GM19455 (cell line): ENCODE data around the gene METAP2.

Experiments
- ATAC-seq: cut with Tn5 transposase; IDR thresholded peaks from one replicate; pipeline ENCODE4 v1.9.1; 2021; ENCODE audit not compliant: unreplicated experiment

The METAP2 gene

DNA sequence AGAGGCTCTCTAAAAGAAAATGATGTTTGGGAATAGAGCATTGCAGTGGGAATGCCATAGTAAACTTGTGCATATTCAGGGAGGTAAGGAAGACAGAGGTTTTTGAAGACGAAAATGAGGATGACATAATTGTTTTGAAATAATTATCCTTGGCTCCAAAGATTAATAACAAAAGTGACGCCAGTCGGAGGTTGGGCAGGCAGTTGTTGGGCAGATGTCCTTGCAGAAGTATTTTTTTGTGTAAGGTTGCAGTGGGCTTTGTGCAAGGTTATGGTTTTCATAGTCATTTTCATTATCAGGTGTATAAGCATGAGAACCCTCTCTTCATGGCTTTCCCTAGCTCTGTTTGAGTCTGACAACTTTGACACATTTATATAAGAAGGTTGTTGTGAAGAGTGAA, 35.3 kb downstream of the METAP2 start:
- no peak for ATAC-seq

DNA sequence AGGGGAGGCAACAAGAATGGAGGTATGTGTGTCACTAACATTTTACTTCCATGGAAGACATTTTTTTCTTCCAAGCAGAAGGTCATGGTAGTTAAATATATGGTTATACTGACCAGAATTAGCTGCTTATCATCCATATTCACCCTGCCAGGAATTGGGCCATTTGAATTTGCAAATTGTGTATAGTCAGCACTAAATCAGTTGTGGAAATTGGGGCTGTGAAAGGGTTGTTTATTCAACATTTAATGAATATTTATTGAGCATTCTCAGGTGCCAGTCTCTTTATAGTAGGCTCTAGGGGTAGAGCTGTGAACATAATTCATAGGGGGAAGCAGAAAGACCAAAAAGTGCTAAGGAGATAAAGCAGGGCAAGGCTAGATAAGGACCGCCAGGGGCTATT, 38.0 kb downstream of the METAP2 start:
- ATAC-seq: no peak

DNA sequence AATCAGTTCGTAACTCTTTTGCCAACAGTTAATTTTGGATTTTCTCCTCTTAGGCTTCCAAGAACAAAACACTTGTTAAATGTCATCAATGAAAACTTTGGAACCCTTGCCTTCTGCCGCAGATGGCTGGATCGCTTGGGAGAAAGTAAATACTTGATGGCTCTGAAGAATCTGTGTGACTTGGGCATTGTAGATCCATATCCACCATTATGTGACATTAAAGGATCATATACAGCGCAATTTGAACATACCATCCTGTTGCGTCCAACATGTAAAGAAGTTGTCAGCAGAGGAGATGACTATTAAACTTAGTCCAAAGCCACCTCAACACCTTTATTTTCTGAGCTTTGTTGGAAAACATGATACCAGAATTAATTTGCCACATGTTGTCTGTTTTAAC, 39.6 kb downstream of the METAP2 start:
- ATAC-seq: no peak

DNA sequence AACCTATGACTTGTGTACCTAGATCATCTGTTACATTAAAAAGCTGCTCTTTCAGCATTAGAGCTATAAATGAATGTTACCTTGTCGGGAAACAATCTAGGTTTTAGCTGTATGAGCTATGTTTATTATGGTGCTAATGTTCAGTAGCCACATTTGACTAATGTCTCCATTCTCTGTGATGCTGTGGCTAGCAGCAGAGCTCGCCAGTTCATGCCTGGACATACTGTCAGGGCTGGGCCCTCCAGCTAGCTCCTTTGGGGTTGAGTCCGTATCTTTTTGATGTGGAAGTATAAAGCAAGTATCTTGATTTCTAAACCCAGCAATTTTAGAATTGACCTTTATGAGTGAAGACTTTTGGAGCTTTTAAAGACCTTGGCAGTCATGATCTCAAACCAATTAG, 41.2 kb downstream of the METAP2 start:
- no peak for ATAC-seq

DNA sequence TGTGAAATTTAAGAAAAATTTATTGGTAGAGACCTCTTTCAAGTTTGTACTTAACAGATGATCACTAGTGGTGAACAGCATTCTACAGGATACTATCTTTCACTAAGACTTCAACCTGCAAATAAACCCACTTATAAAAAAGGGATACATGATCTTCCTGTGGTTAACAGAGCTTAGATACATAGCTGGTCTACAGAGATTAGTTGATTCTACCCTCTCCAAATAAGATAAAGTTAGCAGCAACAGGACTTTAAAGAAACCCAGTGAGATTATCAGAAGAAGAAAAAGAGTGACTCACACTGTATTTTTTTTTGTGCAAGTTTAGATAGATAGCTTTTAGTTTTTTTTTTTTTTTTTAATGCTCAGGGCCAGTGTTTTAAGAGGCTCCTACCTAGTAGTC, 42.8 kb downstream of the METAP2 start:
- no peak for ATAC-seq

DNA sequence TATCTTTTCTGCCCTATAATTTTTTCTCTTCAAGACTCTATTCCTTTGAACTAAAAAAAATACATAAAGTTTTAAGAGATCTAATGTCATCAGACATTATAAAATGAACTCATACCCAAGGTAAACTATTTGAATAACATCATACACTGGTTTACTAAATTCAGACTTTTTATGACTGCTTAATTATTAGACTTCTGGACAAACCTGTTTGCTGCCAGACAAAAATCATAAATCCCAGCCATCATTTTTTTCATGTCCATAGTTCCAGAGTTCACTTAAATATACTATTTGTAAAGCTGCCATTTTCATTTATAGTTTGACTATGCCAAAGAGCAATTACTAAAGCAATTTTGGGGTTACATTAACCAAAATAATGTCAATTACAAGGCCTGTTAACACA, 43.3 kb downstream of the METAP2 start:
- no peak for ATAC-seq

DNA sequence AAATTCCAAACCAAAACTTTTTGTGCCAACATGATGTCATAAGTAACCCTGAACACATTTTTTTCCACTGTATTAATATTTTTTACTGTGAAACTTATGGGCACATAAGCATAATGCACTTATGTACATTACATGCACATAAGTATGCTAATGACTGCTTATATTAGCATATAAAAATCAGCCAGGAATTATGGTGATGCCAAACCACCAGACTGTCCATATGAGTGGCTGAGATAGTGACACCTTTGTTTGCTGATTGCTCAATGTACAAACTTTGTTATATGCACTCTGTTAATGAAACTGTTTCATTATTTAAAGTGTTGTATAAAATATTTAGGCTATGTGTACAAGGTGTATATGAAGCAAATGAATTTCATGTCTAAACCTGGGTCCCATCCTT, 45.0 kb downstream of the METAP2 start:
- ATAC-seq: no peak

DNA sequence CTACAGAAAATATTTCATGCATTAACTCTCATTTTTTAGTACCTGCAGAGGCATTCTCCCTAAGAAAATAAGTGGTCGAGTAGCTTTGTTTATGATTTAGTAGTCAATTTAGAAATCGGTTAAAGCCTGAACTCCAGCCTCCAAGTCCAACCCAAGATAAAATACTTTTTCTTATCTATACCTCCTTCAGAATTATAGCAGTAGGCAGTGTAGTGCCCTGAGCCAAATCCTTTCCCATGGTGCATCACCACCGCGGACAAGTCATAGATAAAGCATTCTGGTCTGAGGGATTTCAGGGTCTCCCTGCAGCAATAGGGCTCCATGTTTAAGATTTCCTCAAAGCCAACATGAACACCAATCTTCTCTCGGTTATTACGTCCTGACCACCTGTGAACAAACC, 46.9 kb downstream of the METAP2 start:
- ATAC-seq: no peak

DNA sequence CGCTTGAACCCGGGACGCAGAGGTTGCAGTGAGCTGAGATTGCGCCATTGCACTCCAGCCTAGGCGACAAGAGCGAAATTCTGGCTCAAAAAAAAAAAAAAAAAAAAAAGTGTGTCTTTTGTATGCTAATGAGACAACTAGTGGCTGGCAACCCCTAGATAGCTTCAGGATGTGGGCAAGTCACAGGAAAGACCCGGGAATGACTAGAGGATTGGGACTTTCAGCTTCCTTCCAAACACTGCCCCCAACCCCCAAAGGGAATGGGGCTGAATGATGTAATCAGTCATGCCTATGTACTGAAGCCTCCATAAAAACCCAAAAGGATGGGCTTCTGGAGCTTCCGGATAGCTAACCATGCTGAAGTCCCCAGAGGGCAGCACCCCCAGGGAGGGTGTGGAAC, 48.7 kb downstream of the METAP2 start:
- no peak for ATAC-seq

DNA sequence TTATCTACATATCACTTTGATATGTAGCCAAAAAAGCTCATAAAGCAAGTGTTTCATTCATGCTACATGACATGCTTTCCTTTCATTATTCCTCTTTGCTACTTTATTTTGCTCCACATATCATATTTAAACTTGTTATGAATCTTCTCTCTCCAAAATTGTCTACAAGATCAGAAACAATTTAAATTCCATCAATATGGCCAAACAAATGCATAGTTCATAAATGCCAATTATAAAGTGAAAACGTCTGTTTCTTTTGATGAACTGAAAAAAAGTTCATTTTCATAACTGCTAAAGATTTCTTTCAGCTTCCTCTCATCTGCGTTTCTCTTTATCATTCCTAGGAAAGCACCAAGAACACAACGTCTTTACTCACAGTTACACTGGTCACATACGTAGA, 54.5 kb downstream of the METAP2 start:
- ATAC-seq: no peak

DNA sequence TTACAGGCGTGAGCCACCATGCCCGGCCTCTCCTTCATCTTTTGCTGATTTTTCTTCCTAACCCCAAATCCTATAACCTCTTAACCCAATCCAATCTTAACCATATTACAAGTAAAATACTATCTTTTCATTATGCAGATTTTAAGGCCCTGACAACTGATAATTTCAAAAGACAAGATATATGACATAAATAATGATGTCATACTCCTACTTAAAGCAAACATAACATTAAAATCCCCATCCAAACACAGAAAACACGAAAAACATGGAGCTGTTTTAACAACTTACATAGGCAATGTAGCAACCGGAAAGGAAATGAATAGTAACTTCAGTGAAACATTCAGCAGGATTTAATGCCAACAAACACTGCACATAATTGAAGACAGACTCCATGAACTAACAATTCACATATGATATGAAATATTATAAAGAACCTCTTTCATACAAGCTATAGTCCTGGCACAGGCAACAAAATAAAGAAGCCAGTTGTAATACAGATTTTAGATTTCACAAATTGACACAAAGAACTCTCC, 55.8 kb downstream of the METAP2 start:
- ATAC-seq: no peak

DNA sequence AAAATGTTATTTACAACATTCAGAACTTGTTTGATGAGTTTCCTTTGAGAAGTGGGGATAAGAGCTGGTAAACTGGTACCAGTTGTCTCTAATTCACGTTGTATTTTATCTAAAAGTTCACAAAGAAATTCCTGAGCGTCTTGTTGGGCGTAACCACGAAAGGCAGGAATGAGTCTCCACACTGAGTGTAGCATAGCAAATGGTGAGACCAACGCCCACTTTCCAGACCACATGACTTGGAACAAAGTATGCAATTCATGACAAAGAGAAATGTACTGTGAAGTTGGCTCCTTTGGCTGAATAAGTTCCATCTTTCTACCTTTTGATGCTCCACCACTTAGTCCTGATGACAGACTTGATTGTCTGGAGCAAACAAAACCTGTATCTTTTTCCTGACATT, 58.9 kb downstream of the METAP2 start:
- ATAC-seq: no peak

DNA sequence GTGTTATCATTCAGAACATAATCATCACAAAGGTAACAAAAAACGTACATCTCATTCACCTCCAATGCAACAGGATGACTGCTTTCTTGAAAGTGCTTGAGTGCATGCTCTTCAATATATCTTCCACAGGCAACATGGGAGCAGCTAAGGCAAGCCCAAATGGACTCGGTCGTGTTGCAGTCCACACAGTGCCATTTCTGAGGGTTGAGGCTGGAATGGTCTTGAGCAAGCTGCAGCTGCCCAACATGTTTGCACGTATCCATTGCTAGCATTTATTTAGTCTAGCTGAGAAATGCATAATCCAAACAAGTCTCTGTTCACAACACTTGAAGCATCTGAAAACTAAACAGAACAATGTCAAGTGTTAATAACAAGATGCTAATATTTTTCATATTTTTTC, 60.0 kb downstream of the METAP2 start:
- ATAC-seq: no peak

DNA sequence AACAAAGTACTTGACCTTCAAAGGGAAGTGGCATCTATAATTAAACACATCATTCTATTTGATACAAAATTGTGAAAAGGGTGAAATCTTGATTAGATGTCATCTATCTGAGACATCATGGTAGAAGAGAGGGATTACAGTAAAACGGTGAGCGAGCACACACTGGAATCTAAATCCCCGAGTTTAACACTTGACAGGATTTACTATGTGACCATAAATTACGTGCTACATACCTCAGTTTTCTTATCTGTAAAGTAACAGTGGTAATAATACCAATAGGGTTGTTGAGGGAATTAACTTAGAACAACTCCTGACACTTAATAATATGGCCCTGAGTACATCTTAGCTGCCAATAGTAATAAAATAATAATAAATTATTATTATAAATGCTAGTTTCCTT, 64.1 kb downstream of the METAP2 start:
- no peak for ATAC-seq

DNA sequence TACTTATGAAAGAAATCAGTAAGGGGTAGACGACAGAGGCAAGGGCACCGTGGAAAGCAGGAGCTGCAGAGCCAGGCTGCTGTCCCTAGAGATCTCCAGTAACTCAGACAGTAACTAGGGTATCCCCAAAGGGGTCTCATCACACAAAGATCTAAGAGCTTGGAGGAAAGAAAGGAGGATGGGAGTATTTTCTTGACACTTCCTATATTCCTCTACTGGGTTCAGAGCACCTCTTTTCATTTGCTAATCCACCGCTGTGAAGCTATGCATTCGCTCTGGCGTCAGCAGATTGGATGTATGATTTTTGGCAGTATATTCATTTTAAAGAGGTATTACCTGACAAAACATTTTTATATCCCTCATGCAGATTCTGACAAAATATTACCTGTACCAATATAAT, 64.7 kb downstream of the METAP2 start:
- ATAC-seq: no peak

DNA sequence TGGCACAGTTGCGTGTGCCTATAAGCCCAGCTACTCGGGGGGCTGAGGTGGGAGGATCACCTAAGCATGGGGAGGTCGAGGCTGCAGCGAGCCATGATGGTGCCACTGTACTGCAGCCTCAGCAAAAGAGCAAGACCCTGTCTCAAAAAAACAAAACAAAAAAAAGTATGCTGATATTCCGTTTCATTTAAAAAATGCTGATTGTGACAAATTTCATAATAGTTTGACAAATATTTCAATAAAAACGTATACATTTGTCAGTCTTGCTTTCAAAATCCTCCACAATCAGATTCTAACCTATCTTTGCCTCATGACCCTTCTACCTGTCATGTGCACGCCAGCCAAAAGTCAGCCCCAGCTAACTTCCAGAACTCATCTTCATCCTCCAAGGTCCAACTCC, 67.5 kb downstream of the METAP2 start:
- ATAC-seq: no peak

DNA sequence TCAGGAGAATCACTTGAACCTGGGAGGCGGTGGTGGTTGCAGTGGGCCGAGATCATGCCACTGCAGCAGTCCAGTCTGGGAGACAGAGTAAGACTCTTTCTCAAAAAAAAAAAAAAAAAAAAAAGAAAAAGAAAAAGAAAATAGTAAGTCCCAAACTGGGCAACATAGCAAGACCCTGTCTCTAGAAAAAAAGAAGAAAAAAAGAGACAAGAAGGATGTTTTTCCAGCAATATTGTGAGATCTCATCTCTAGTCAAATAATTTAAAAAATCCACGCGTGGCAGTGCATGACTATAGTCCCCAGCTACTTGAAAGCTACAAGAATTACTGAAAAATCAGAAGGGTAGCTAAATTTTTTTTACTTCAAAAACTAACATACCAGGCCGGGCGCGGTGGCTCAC, 69.4 kb downstream of the METAP2 start:
- ATAC-seq: no peak

DNA sequence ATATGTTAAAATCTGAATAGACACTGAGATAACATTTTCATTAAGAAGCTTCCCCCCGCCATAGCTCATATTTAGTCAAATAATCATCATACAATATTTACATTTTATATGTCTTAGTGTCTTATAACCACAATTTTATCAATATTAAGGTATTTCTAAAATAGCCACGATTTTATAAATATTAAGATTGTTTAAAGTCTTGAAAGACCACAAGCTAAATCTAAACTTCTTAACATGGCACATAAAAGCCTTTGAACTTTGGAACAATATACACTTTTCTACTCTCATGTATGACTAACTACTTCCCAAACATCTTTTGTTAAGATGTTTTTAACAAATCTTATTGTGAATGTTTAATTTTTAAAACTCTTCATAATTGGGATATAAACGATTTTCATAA, 70.8 kb downstream of the METAP2 start:
- no peak for ATAC-seq

DNA sequence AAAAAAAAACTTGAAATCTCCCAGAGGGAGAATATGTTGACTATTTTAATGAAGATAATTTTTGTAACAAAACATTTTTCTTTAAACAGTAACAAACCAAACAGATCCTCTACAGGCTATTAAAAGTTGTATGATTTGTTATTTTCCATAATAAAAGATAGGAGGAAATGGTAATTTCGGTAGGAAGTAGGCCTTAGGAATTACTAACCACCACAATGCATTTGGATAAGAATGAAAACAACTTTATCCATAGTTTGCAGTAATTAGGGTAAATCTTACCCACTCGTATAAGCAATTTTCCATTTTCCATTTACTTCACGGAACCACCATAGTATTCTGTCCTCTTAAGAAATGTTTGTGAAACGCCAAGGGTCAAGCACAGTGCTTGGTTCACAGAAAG, 71.4 kb downstream of the METAP2 start:
- no peak for ATAC-seq

DNA sequence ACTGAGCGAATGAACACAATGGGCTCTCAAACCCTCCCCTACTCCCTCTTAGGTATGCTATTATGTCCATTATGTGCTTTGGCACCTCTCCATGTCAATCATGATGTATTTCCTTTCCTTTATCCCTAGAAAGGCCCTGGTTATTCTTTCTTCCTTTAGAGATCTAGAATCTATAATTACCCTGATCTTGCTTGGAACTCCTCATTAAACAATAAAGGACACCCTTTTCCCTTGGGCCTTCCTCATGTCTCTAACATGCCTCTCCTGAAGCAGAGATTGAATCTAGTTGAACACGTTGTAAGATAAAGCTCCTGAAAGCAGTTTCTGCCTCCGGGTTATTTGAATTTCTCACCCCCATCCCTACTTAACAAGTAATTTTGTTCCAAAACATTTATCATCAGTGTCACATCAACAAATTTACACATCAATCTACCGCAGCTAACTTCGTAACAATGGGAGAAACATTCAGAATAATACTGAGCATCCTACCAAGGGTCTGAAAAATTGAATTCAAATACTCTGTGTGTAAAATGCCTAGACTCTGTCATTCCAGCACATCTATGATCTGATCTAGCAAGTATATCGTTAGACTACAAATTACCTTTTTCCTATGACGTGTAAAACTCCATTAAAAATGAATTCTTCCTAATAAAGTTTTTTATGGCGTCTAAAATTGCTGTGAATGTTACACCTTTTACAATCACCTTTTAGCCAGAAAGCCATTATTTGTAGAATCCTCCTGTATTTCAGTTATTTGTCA, 72.0 kb downstream of the METAP2 start:
- no peak for ATAC-seq

DNA sequence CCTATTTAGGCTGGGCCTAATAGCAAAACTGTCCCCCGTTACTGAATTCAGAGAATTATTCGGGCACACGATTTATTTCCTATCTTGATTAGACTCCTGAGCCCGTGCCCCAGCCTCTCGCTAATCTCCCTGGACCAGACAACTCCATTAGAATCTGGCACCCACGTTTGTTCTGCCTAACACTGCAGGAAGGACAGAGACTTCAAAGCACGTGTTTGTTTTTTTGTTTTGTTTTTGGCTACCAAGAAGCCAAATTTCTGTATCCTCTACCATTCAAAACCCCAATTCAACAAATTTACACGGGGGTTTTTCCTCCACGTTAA, 72.5 kb downstream of the METAP2 start:
- ATAC-seq: no peak

DNA sequence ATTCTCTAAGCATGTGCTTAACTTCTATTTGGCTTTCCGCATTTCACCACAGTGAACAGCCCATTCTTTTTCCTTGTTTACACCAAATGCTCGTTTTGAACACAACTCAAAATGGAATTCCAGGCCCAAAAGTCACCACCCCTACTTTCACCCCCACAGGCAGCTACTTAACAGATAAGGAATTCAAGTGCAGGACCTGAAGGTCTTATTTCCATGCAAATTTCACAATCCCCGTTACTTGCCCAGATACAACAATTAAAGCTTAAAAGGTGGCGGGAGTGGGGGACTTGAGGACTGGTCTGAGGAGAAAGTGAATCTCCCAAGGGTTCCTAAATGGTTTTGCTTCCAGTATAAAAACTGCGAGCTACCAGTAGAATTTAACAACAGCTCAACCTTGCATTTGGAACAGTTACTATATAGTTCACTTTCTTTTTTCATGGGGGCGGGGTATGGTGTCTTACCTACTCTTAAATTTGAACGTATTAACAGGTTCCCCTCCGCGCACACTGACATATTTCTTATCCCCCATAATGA, 73.6 kb downstream of the METAP2 start:
- no peak for ATAC-seq

DNA sequence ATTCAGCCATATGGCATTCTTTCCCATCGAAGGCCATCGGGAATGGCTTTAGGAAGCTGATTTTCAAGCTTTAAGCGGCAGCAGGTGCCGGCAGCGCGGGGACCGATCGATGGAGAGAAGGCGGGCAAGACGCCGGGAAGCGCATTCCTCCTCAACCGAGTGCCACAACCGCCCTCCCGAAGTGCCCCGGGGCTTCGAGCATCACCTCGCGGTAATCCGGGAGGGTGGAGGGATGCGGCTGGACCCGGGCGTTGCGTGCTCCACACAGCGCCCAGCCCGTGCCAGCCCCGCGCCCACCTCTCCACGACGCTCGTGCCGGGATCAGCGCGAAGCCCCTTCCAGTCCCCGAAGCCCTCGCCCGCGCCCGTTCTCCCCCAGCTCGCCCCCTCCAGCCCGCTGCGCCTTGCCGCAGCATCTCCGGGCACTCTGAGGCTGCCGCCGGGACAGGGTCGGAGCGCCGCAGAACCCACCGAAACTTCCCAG, 74.1 kb downstream of the METAP2 start:
- no peak for ATAC-seq
